ENCODE results near the gene SLC4A8.
"Not testable (repeated sequence)": the region's sequence is repeated elsewhere in the genome, so short reads cannot be mapped to it uniquely, and the experiment has no call there.

GRCh38 chr12:51515037-51515436 lies 90.4 kb downstream of the SLC4A8 start:
- TF ChIP-seq CTCF (conservative IDR thresholded peaks at IDR 0.05); EZH2 (IDR thresholded peaks at IDR 0.05; ENCODE audit: low read depth): not testable (repeated sequence)
